Activated CD4-positive, alpha-beta T cell treated with anti-CD3 and anti-CD28 coated beads for 36 hours (primary cell): Measurements from ENCODE around the gene TMEM219. TPM values are rescaled to one million over a fixed set of nuclear protein-coding genes. Genes with fewer than 3 reads are reported as not detected.
"Not testable (repeated sequence)": the region's sequence is repeated elsewhere in the genome, so short reads cannot be mapped to it uniquely, and the experiment has no call there.

Experiments
- ATAC-seq: fragments of 200-7000 bp; cut with Tn5 transposase; one replicate; pipeline ENCODE4 v1.10.0; 2021; ENCODE audit warnings: mild to moderate bottlenecking, moderate library complexity
- CTCF ChIA-PET: fragments of 350-600 bp; sonication (Branson Sonifier 250); formaldehyde crosslinking; loops from one replicate; lab custom pipeline; 2021; ENCODE audit warnings: antibody characterized with exemption; lab: Charles Lee
- POLR2A ChIA-PET: fragments of 350-600 bp; sonication (Branson Sonifier 250); formaldehyde crosslinking; loops from one replicate; lab custom pipeline; 2021; ENCODE audit warnings: antibody characterized with exemption, inconsistent platforms; lab: Charles Lee
- DNase-seq: peaks from one replicate; pipeline ENCODE4 v3.0.0-alpha.2; 2020
- H3K27ac Mint-ChIP-seq: one replicate; pipeline ENCODE4 v1.8.0; 2021; ENCODE audit warnings: mixed read lengths
- H3K27me3 Mint-ChIP-seq: one replicate; pipeline ENCODE4 v1.8.0; 2021; ENCODE audit warnings: mixed read lengths
- H3K36me3 Mint-ChIP-seq: one replicate; pipeline ENCODE4 v1.8.0; 2021; ENCODE audit warnings: low read depth, mixed read lengths
- H3K4me1 Mint-ChIP-seq: one replicate; pipeline ENCODE4 v1.8.0; 2021; ENCODE audit warnings: mixed read lengths
- H3K4me3 Mint-ChIP-seq: one replicate; pipeline ENCODE4 v1.8.0; 2021; ENCODE audit warnings: mild to moderate bottlenecking, moderate library complexity, mixed read lengths
- H3K9me3 Mint-ChIP-seq: one replicate; pipeline ENCODE4 v1.8.0; 2021; ENCODE audit warnings: low read depth, mixed read lengths
- intact Hi-C, 2 experiments: fragments of 100-400 bp; cut with DNase I in 1 of 2; cut with micrococcal nuclease in 1 of 2; formaldehyde crosslinking; loops; one replicate each; pipeline versions ENCODE4 v1.14.2 to v1.15.1; 2022 to 2024; cut with DNase I, micrococcal nuclease
- total RNA-seq, 2 experiments: library from RNA; stranded (reverse); gene quantifications; one replicate each; pipeline ENCODE4 v1.2.3, GENCODE V29; 2021

TMEM219 gene
- total RNA-seq, 2 experiments from 2014 or later, result 34.6 to 42.5 TPM

GRCh38 chr16:29925105-29925756 lies 36.6 kb upstream of the TMEM219 start:
- POLR2A ChIA-PET, result interaction anchor here (0.6 to 2.0 kb wide), 5 partner anchors 9 to 260 kb away, joined by 4 to 8 read pairs (median 6); partner anchors contain the start of gene TAOK2
- intact Hi-C loops, result no loop called here
- CTCF ChIA-PET, result interaction anchor here (0.7 to 1.7 kb wide), 6 partner anchors 8 to 225 kb away, joined by 4 to 7 read pairs (median 6); partner anchors contain the start of genes HIRIP3, INO80E, KIF22 and TMEM219
- peak overlapping the region; percentile 68 for H3K27ac Mint-ChIP-seq
- peak; percentile 16 for DNase-seq
- peak; percentile 2 for ATAC-seq
- H3K9me3 Mint-ChIP-seq, result no peaks in the 10 kb centered on the region
- peaks cover 37% of the 10 kb centered on the region for H3K4me1 Mint-ChIP-seq
- peaks cover 23% of the 10 kb centered on the region for H3K36me3 Mint-ChIP-seq
- no peaks in the 10 kb centered on the region for H3K27me3 Mint-ChIP-seq
- H3K4me3 Mint-ChIP-seq, result peak overlapping the region; percentile 82

GRCh38 chr16:29925781-29926710 lies 35.8 kb upstream of the TMEM219 start, which contains the start of gene KCTD13:
Gene KCTD13, minus strand, starts transcription at chr16:29926226. Its CDS starts 193 bp downstream, at chr16:29926033.
- H3K27ac Mint-ChIP-seq, result peak within 1 kb of the TSS; percentile 95
- H3K4me3 Mint-ChIP-seq, result peak within 1 kb of the TSS; percentile 82
- intact Hi-C loops, result loop anchor here (1.0 to 2.0 kb wide), 8 partner anchors 26 to 136 kb away; partner anchors contain the start of genes ASPHD1 (in 2 of the 2), CDIPT (in 2 of the 2), INO80E (in 1 of the 2) and KIF22 (in 1 of the 2)
- no peaks in the 10 kb centered on the region for H3K27me3 Mint-ChIP-seq
- no peaks in the 10 kb centered on the region for H3K9me3 Mint-ChIP-seq
- peak; percentile 92 for DNase-seq
- ChIA-PET CTCF (interaction anchor here (0.5 to 1.7 kb wide), 12 partner anchors 9 to 822 kb away, joined by 3 to 7 read pairs (median 4); partner anchors contain the start of genes CDIPT, HIRIP3, INO80E and KIF22), POLR2A (interaction anchor here (0.6 to 2.0 kb wide), 6 partner anchors 10 to 108 kb away, joined by 4 to 8 read pairs (median 5); partner anchors contain the start of gene TAOK2)
- H3K36me3 Mint-ChIP-seq, result peaks cover 14% of the 10 kb centered on the region
- peak; percentile 90 for ATAC-seq
- H3K4me1 Mint-ChIP-seq, result peaks cover 32% of the 10 kb centered on the region

- Mint-ChIP-seq H3K4me1 (peaks cover 32% of the 10 kb centered on the region), H3K27me3 (no peaks in the 10 kb centered on the region), H3K36me3 (peaks cover 14% of the 10 kb centered on the region), H3K27ac (peak overlapping the region; percentile 95), H3K9me3 (no peaks in the 10 kb centered on the region), H3K4me3 (peak overlapping the region; percentile 82)
- POLR2A ChIA-PET, result interaction anchor here (0.6 to 2.0 kb wide), 5 partner anchors 10 to 109 kb away, joined by 4 to 8 read pairs (median 5); partner anchors contain the start of gene TAOK2
- ATAC-seq, result no peak
- CTCF ChIA-PET, result interaction anchor here (0.6 to 1.7 kb wide), 8 partner anchors 10 to 227 kb away, joined by 3 to 7 read pairs (median 4); partner anchors contain the start of genes CDIPT and TMEM219
- intact Hi-C loops, result loop anchor here (1.0 to 2.0 kb wide), 8 partner anchors 26 to 136 kb away; partner anchors contain the start of genes ASPHD1 (in 2 of the 2), CDIPT (in 2 of the 2), INO80E (in 1 of the 2) and KIF22 (in 1 of the 2)
- DNase-seq, result no peak
These were observed 35.2 kb upstream of the TMEM219 start for GRCh38 chr16:29926711-29927052.

- H3K4me3 Mint-ChIP-seq, result peak overlapping the region; percentile 82
- ATAC-seq, result no peak
These were observed 34.6 kb upstream of the TMEM219 start for GRCh38 chr16:29927070-29927905.

GRCh38 chr16:29931750-29932149 lies 30.1 kb upstream of the TMEM219 start:
- H3K27me3 Mint-ChIP-seq, H3K4me3 Mint-ChIP-seq, ATAC-seq, H3K9me3 Mint-ChIP-seq, DNase-seq, intact Hi-C loops, POLR2A ChIA-PET, H3K27ac Mint-ChIP-seq, H3K36me3 Mint-ChIP-seq, H3K4me1 Mint-ChIP-seq: not testable (repeated sequence)
- CTCF ChIA-PET, result interaction anchor here (1.0 kb wide), 1 partner anchor 161 kb away, joined by 5 read pairs; no protein-coding TSS in a partner anchor

More at GRCh38 chr16:29927070-29927905, 34.6 kb upstream of the TMEM219 start:
- intact Hi-C loops, result loop anchor here in 1 of 2 experiments (2.0 kb wide), 1 partner anchor 34 kb away; no protein-coding TSS in a partner anchor
- CTCF ChIA-PET, result interaction anchor here (0.6 to 1.7 kb wide), 10 partner anchors 10 to 739 kb away, joined by 3 to 7 read pairs (median 3); partner anchors contain the start of genes CDIPT and TMEM219
- peak overlapping the region; percentile 95 for H3K27ac Mint-ChIP-seq
- H3K27me3 Mint-ChIP-seq, result no peaks in the 10 kb centered on the region
- DNase-seq, result no peak
- peaks cover 14% of the 10 kb centered on the region for H3K36me3 Mint-ChIP-seq
- POLR2A ChIA-PET, result interaction anchor here (0.8 to 2.0 kb wide), 4 partner anchors 11 to 66 kb away, joined by 4 to 8 read pairs (median 6); partner anchors contain the start of gene TAOK2
- H3K9me3 Mint-ChIP-seq, result no peaks in the 10 kb centered on the region
- H3K4me1 Mint-ChIP-seq, result peaks cover 32% of the 10 kb centered on the region

GRCh38 chr16:29940656-29941055 lies 21.2 kb upstream of the TMEM219 start:
- Mint-ChIP-seq H3K27me3 (peaks cover 3% of the 10 kb centered on the region), H3K27ac (no peak overlapping the region), H3K9me3 (no peaks in the 10 kb centered on the region), H3K36me3 (no peaks in the 10 kb centered on the region), H3K4me3 (no peak overlapping the region), H3K4me1 (peaks cover 2% of the 10 kb centered on the region)
- ATAC-seq, result no peak
- no peak for DNase-seq
- POLR2A ChIA-PET, result no interaction called here
- intact Hi-C loops, result loop anchor here in 1 of 2 experiments (5.0 kb wide), 1 partner anchor 93 kb away; no protein-coding TSS in a partner anchor
- CTCF ChIA-PET, result no interaction called here

GRCh38 chr16:29943846-29944799 lies 17.8 kb upstream of the TMEM219 start:
- Mint-ChIP-seq H3K27me3 (peaks cover 3% of the 10 kb centered on the region), H3K36me3 (no peaks in the 10 kb centered on the region), H3K4me1 (peaks cover 2% of the 10 kb centered on the region), H3K4me3 (no peak overlapping the region), H3K9me3 (no peaks in the 10 kb centered on the region), H3K27ac (no peak overlapping the region)
- CTCF ChIA-PET, result interaction anchor here (0.7 to 1.2 kb wide), 4 partner anchors 9 to 400 kb away, joined by 3 to 4 read pairs (median 4); no protein-coding TSS in a partner anchor
- POLR2A ChIA-PET, result no interaction called here
- ATAC-seq, result no peak
- intact Hi-C loops, result loop anchor here in 1 of 2 experiments (5.0 kb wide), 1 partner anchor 97 kb away; no protein-coding TSS in a partner anchor
- DNase-seq, result no peak

- Mint-ChIP-seq H3K4me3 (no peak overlapping the region), H3K4me1 (peaks cover under 1% of the 10 kb centered on the region), H3K27me3 (peaks cover 4% of the 10 kb centered on the region), H3K27ac (no peak overlapping the region), H3K36me3 (peaks cover 2% of the 10 kb centered on the region), H3K9me3 (peaks cover 3% of the 10 kb centered on the region)
- intact Hi-C loops, result no loop called here
- no peak for ATAC-seq
- ChIA-PET POLR2A (no interaction called here), CTCF (interaction anchor here (1.1 kb wide), 1 partner anchor 9 kb away, joined by 3 read pairs; no protein-coding TSS in a partner anchor)
- no peak for DNase-seq
These were observed 14.0 kb upstream of the TMEM219 start for GRCh38 chr16:29947897-29948296.

- intact Hi-C loops, result no loop called here
- peaks cover 4% of the 10 kb centered on the region for H3K27me3 Mint-ChIP-seq
- POLR2A ChIA-PET, result no interaction called here
These were observed 10.9 kb upstream of the TMEM219 start for GRCh38 chr16:29950806-29951461.

More at GRCh38 chr16:29950806-29951461, 10.9 kb upstream of the TMEM219 start:
- Mint-ChIP-seq H3K9me3 (peaks cover 3% of the 10 kb centered on the region), H3K4me1 (no peaks in the 10 kb centered on the region), H3K4me3 (no peak overlapping the region), H3K27ac (no peak overlapping the region), H3K36me3 (peaks cover 2% of the 10 kb centered on the region)
- DNase-seq (no peak), ATAC-seq (no peak)
- CTCF ChIA-PET, result interaction anchor here (0.8 kb wide), 2 partner anchors 38 to 432 kb away, joined by 3 to 4 read pairs; no protein-coding TSS in a partner anchor
